Glutamatergic neuron (in vitro differentiated cells): Measurements from ENCODE around the gene WDR7. TPM values are rescaled to one million over a fixed set of nuclear protein-coding genes. Genes with fewer than 3 reads are reported as not detected.
A peak's percentile ranks its signal among the peaks of the same experiment; 100 is the strongest.

Experiments
- DNase-seq: peaks from one replicate; pipeline ENCODE4 v3.0.0; 2022
- H3K27ac Mint-ChIP-seq: one replicate; pipeline ENCODE4 v1.8.0; 2020; ENCODE audit warnings: mild to moderate bottlenecking, mixed read lengths, inconsistent platforms; ENCODE audit not compliant: unreplicated experiment
- H3K27me3 Mint-ChIP-seq: one replicate; pipeline ENCODE4 v1.8.0; 2020; ENCODE audit warnings: mild to moderate bottlenecking, moderate library complexity, mixed read lengths, inconsistent platforms; ENCODE audit not compliant: unreplicated experiment
- H3K36me3 Mint-ChIP-seq: one replicate; pipeline ENCODE4 v1.8.0; 2020; ENCODE audit warnings: mild to moderate bottlenecking, mixed read lengths, inconsistent platforms; ENCODE audit not compliant: unreplicated experiment
- H3K4me1 Mint-ChIP-seq: one replicate; pipeline ENCODE4 v1.8.0; 2020; ENCODE audit warnings: mild to moderate bottlenecking, low read depth, mixed read lengths, inconsistent platforms; ENCODE audit not compliant: unreplicated experiment
- H3K4me3 Mint-ChIP-seq: one replicate; pipeline ENCODE4 v1.8.0; 2020; ENCODE audit warnings: mild to moderate bottlenecking, mixed read lengths, inconsistent platforms; ENCODE audit not compliant: unreplicated experiment
- H3K9me3 Mint-ChIP-seq: one replicate; pipeline ENCODE4 v1.8.0; 2020; ENCODE audit warnings: mild to moderate bottlenecking, moderate library complexity, mixed read lengths, inconsistent platforms; ENCODE audit not compliant: unreplicated experiment
- CTCF ChIP-seq: fragments of 200-600 bp; sonication (generic); IDR thresholded peaks from one replicate; pipeline ENCODE4 v1.5.0; 2021; ENCODE audit not compliant: partially characterized antibody, unreplicated experiment
- total RNA-seq: library from RNA; stranded (reverse); fragmentation: NEBNext Ultra II Directional; extraction: Animal tissue kit (Norgen Biotek cat#: 25700); gene quantifications from one replicate; pipeline ENCODE4 v1.2.1, GENCODE V29; 2021; ENCODE audit not compliant: unreplicated experiment

The WDR7 gene
- total RNA-seq, 1 donor from 2014 or later = 41.8 TPM

DNA sequence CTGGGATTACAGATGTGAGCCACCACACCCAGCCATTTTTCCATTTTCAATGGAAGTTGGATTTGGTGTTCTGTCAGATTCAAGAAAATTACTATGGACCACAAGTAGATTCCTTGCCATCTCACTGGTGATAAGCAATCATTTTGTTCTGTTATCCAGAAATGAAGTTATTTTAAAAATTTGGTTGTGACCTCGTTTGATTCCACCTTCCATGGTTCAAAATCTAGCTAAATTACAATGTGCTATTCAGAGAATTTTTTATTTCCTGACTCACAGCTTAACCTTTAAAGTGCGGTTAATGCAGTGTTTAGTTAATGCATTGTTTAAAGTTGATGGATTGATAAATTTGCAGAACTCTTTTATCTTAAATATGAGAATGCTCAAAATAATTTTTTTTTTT, 252.5 kb downstream of the WDR7 start:
- Mint-ChIP-seq H3K27ac (no peak overlapping the region), H3K9me3 (no peaks in the 10 kb centered on the region), H3K4me3 (no peak overlapping the region), H3K36me3 (no peaks in the 10 kb centered on the region), H3K4me1 (peaks cover 8% of the 10 kb centered on the region), H3K27me3 (peaks cover 2% of the 10 kb centered on the region)
- no peak for DNase-seq
- no peak for TF ChIP-seq CTCF

DNA sequence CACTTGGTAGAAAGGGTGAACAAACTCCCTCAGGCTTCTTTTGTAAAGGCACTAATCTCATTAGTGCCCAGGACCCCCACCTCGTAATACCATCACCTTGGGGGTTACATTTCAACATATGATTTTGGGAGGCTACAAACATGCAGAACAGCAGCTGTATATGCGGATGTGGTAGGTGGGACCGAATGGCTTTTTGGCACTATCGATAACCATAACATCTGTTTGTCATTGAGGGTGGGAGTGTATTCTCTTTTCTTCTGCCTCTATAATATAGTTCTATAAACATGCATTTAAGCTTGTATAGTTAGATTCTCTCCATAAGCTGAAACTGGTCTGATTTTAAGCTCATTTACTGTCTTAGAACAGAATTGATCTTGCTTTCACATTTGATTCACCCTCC, 256.6 kb downstream of the WDR7 start:
- peaks cover 20% of the 10 kb centered on the region for H3K4me1 Mint-ChIP-seq
- no peak overlapping the region for H3K27ac Mint-ChIP-seq
- H3K27me3 Mint-ChIP-seq = peaks cover 2% of the 10 kb centered on the region
- H3K9me3 Mint-ChIP-seq = no peaks in the 10 kb centered on the region
- DNase-seq = no peak
- no peak overlapping the region for H3K4me3 Mint-ChIP-seq
- TF ChIP-seq CTCF = no peak
- H3K36me3 Mint-ChIP-seq = no peaks in the 10 kb centered on the region

DNA sequence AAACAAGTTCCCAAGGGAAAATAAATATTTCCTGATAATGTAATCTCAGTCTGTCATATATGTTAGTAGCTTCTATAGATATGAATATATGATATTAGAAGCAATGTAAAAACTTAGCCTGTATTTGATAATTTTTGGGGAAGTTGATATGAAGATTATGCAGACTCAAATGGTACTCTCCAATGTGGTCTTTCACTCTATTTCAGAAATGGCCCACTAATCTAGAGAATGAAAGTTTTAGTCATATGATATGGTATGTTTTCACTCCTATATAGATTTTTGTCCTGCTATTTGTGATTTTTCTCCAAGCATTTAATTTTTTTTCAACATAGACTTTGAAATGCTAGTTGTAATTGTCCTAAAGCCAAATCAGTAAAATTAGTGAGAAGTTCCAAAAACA, 259.1 kb downstream of the WDR7 start:
- no peak for TF ChIP-seq CTCF
- Mint-ChIP-seq H3K36me3 (no peaks in the 10 kb centered on the region), H3K9me3 (no peaks in the 10 kb centered on the region), H3K27me3 (no peaks in the 10 kb centered on the region), H3K4me3 (no peak overlapping the region), H3K4me1 (peaks cover 24% of the 10 kb centered on the region), H3K27ac (no peak overlapping the region)
- no peak for DNase-seq

GRCh38 chr18:56910967-56911366, 259.8 kb downstream of the WDR7 start:
- H3K36me3 Mint-ChIP-seq = no peaks in the 10 kb centered on the region
- no peak for DNase-seq
- H3K9me3 Mint-ChIP-seq = no peaks in the 10 kb centered on the region
- peak overlapping the region; percentile 53 for H3K4me3 Mint-ChIP-seq
- H3K27me3 Mint-ChIP-seq = peaks cover 2% of the 10 kb centered on the region
- TF ChIP-seq CTCF = no peak
- peaks cover 24% of the 10 kb centered on the region for H3K4me1 Mint-ChIP-seq
- peak overlapping the region; percentile 82 for H3K27ac Mint-ChIP-seq

- H3K4me3 Mint-ChIP-seq = no peak overlapping the region
- H3K27me3 Mint-ChIP-seq = peaks cover 2% of the 10 kb centered on the region
- H3K9me3 Mint-ChIP-seq = peaks cover 1% of the 10 kb centered on the region
- H3K4me1 Mint-ChIP-seq = peaks cover 24% of the 10 kb centered on the region
- TF ChIP-seq CTCF = no peak
- H3K27ac Mint-ChIP-seq = no peak overlapping the region
- no peaks in the 10 kb centered on the region for H3K36me3 Mint-ChIP-seq
- no peak for DNase-seq
These were observed 262.8 kb downstream of the WDR7 start for GRCh38 chr18:56913941-56914340.
